A673 (cell line): ENCODE data around the gene STOML2. TPM values are rescaled to one million over a fixed set of nuclear protein-coding genes. Genes with fewer than 3 reads are reported as not detected.

ENCODE experiments used
- BruUV-seq: library from RNA; stranded (reverse); fragments of 400-500 nt; replicated peaks from 2 replicates; lab custom pipeline; 2021; lab: Mats Ljungman, UMichigan
- CTCF ChIA-PET: fragments of 300-600 bp; sonication (Branson Sonifier 250); formaldehyde crosslinking; loops from one replicate; lab custom pipeline; 2022; ENCODE audit warnings: antibody characterized with exemption; lab: Charles Lee
- POLR2A ChIA-PET: fragments of 300-600 bp; sonication (Branson Sonifier 250); formaldehyde crosslinking; loops from one replicate; lab custom pipeline; 2022; ENCODE audit warnings: antibody characterized with exemption; ENCODE audit not compliant: low non-redundant PET; lab: Charles Lee
- DNase-seq: peaks from one replicate; pipeline ENCODE4 v3.0.0-alpha.2; 2015; ENCODE audit warnings: low spot score
- H3K27ac ChIP-seq: fragments of 200-600 bp; sonication (generic); 2 replicates; pipeline ENCODE4 v1.5.1; 2016; ENCODE audit warnings: mixed run types, low read depth, mild to moderate bottlenecking, mixed read lengths, antibody characterized with exemption, low read length; ENCODE audit not compliant: poor library complexity, severe bottlenecking
- H3K27me3 ChIP-seq: fragments of 200-600 bp; sonication (generic); replicated peaks from 2 replicates; pipeline ENCODE4 v1.6.1; 2017; ENCODE audit warnings: mixed run types, low read depth, mild to moderate bottlenecking, mixed read lengths, antibody characterized with exemption, low read length; ENCODE audit not compliant: insufficient read depth, poor library complexity
- H3K36me3 ChIP-seq: fragments of 200-600 bp; sonication (generic); 2 replicates; pipeline ENCODE4 v1.6.1; 2016; ENCODE audit warnings: mixed run types, mild to moderate bottlenecking, mixed read lengths, antibody characterized with exemption, low read length; ENCODE audit not compliant: insufficient read depth, poor library complexity, severe bottlenecking
- H3K4me1 ChIP-seq: fragments of 200-600 bp; sonication (generic); 2 replicates; pipeline ENCODE4 v1.6.1; 2017; ENCODE audit warnings: mixed run types, mild to moderate bottlenecking, mixed read lengths, antibody characterized with exemption, low read length; ENCODE audit not compliant: insufficient read depth, poor library complexity, severe bottlenecking
- H3K4me3 ChIP-seq: fragments of 200-600 bp; sonication (generic); 2 replicates; pipeline ENCODE4 v1.5.1; 2016; ENCODE audit warnings: low read depth, mixed run types, mild to moderate bottlenecking, mixed read lengths, low read length; ENCODE audit not compliant: poor library complexity, severe bottlenecking
- H3K9me3 ChIP-seq: fragments of 200-600 bp; sonication (generic); 2 replicates; pipeline ENCODE4 v1.6.1; 2016; ENCODE audit warnings: mixed run types, low read depth, mild to moderate bottlenecking, mixed read lengths, antibody characterized with exemption, low read length; ENCODE audit not compliant: poor library complexity, severe bottlenecking
- EZH2 ChIP-seq: fragments of 200-600 bp; sonication (generic); IDR thresholded peaks from 2 replicates; pipeline ENCODE4 v1.6.1; 2017; ENCODE audit warnings: borderline replicate concordance, low read depth, mild to moderate bottlenecking, mixed read lengths, antibody characterized with exemption, low read length; ENCODE audit not compliant: poor library complexity, severe bottlenecking
- intact Hi-C: fragments of 100-400 bp; cut with micrococcal nuclease; formaldehyde crosslinking; loops from one replicate; pipeline ENCODE4 v1.10.0; 2022; ENCODE audit not compliant: unreplicated experiment
- total RNA-seq: library from RNA; stranded (reverse); gene quantifications from 2 replicates; pipeline ENCODE4 v1.2.3, GENCODE V29; 2021
- TF ChIP-seq, protein P1 (sequence below): fragments of 300-800, 200-600 bp; sonication (generic); conservative IDR thresholded peaks from 2 replicates; pipeline ENCODE4 v1.5.1; 2017; ENCODE audit warnings: low read depth, mild to moderate bottlenecking, antibody characterized with exemption, low read length, moderate library complexity, mixed read lengths

STOML2 gene
- total RNA-seq, 1 experiment from 2014 or later = 200 TPM

DNA sequence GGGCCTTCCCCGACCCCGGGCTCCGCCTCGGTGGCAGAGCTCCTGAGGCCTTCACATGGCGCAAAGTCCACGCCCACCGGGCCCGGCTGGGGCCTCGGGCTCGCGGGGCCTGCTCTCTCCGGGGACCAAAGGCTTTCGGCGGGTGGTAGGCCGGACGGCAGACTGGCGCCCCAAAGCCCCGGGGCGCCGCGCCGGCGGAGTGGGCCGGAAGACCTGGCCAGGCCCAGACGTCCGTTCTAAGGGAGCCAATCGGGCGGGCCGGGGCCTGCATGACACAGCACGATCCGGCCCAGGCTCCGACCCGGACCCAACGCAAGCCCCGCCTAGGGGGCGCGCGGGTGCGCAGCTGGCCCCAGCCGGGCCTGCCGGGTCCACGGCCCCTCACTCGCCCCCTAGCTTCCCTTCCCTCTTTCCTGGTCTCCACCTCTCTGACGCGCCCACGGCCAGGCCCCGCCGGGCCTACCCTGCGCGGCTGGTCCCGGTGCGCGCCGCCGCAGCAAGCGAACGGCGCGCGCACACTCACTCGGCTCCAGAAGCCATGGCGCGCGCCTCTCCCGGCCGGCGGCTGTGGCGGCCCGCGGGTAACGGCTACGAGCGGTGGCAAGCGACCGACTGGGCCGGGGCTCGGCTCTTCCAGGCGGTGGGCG, 31.0 kb downstream of the STOML2 start:
- peak overlapping the region; percentile 98 for H3K4me3 ChIP-seq
- intact Hi-C loops = loop anchor here (1.0 kb wide), 1 partner anchor 24 kb away; the partner anchor contains the start of gene PIGO
- CTCF ChIA-PET = interaction anchor here (0.6 to 1.0 kb wide), 3 partner anchors 15 to 403 kb away, joined by 3 to 10 read pairs (median 5); no protein-coding TSS in a partner anchor
- BruUV-seq = no TSS peak
- POLR2A ChIA-PET = interaction anchor here (0.6 to 0.8 kb wide), 2 partner anchors 8 to 171 kb away, joined by 4 to 11 read pairs; no protein-coding TSS in a partner anchor
- peaks cover 6% of the 10 kb centered on the region for H3K4me1 ChIP-seq
- TF ChIP-seq EZH2 = no peak
- TF ChIP-seq, protein P1, sequence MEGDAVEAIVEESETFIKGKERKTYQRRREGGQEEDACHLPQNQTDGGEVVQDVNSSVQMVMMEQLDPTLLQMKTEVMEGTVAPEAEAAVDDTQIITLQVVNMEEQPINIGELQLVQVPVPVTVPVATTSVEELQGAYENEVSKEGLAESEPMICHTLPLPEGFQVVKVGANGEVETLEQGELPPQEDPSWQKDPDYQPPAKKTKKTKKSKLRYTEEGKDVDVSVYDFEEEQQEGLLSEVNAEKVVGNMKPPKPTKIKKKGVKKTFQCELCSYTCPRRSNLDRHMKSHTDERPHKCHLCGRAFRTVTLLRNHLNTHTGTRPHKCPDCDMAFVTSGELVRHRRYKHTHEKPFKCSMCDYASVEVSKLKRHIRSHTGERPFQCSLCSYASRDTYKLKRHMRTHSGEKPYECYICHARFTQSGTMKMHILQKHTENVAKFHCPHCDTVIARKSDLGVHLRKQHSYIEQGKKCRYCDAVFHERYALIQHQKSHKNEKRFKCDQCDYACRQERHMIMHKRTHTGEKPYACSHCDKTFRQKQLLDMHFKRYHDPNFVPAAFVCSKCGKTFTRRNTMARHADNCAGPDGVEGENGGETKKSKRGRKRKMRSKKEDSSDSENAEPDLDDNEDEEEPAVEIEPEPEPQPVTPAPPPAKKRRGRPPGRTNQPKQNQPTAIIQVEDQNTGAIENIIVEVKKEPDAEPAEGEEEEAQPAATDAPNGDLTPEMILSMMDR = 0 out of 2 replicates have a peak, but pooled peaks have one; percentile 9
- H3K27me3 ChIP-seq = no peaks in the 10 kb centered on the region
- peak; percentile 81 for DNase-seq
- H3K9me3 ChIP-seq = no peaks in the 10 kb centered on the region
- peak overlapping the region; percentile 100 for H3K27ac ChIP-seq
- peaks cover 57% of the 10 kb centered on the region for H3K36me3 ChIP-seq

DNA sequence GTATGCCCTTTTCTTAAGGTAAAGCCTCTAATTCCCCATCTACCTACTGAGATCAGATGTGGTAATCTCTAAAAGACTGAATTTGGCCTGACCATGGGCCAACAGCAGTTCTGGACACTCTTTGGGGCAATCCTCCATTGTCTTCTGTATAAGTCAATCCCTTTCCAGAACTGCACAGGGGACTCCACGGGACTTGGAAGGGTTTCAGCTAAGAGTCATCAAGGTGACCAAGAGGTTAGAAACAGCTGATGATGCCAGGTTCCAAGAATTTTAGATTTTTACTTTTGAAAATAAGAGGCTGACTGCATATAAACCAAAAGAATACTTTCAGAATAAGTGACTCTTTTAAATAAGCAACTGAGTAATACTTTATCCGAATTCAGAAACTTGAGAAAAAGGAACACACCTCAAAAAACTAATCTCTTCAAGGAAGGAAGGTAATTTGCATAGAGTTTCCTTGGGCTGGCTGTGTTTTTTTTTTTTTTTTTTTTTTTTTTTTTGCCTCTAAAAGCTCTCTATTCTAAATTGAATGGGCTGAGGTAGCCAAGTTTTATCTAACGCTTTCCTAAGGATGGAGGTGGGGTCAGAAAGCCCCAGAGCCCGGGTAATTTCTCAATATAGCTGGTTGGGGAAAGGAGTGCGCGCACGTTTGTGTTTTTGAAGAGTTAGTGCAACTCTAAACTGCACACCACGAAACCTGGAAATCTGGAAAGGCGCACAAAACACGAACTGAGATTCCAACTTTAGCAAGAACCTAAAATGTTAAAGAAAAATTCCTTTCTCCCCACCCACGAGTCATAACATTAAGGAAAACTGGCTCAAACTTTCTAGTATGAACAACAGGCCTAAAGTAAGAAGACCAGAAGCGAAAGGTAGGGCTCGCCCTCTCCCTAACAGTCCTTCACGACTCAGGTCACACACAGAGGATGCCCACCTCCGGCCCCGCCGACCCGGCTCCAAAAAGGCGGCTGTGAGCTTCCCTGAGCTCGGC, 31.8 kb downstream of the STOML2 start:
- POLR2A ChIA-PET = interaction anchor here (0.6 to 0.8 kb wide), 2 partner anchors 9 to 170 kb away, joined by 4 to 11 read pairs; no protein-coding TSS in a partner anchor
- TSS peak; percentile 52 for BruUV-seq
- peak overlapping the region; percentile 98 for H3K4me3 ChIP-seq
- peak overlapping the region; percentile 100 for H3K27ac ChIP-seq
- no peaks in the 10 kb centered on the region for H3K27me3 ChIP-seq
- TF ChIP-seq EZH2 = no peak
- TF ChIP-seq, protein P1 = no peak
- peaks cover 6% of the 10 kb centered on the region for H3K4me1 ChIP-seq
- no peaks in the 10 kb centered on the region for H3K9me3 ChIP-seq
- DNase-seq = no peak
- CTCF ChIA-PET = interaction anchor here (0.6 to 1.0 kb wide), 3 partner anchors 14 to 404 kb away, joined by 3 to 10 read pairs (median 5); no protein-coding TSS in a partner anchor
- intact Hi-C loops = loop anchor here (1.0 kb wide), 1 partner anchor 25 kb away; the partner anchor contains the start of gene PIGO
- peaks cover 57% of the 10 kb centered on the region for H3K36me3 ChIP-seq

DNA sequence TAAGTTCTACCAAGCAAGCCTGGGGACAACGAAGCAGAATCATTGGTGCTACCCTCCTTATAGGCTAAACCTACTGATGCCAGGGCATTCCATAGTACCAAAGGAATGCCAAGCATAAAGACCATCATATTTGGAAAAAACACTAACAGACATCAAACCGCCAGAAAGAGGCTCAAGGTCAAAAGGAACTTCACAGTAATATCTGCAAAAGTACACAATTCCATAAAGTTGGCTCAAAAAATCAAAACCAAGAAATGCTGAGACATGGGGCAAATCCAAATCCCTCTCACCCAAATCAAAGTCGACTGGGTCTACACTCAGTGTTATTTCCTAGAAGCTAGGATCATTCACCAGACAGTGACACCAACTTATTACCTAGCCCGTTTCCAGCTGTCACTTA, 33.9 kb downstream of the STOML2 start:
- Histone ChIP-seq H3K36me3 (peaks cover 62% of the 10 kb centered on the region), H3K4me3 (no peak overlapping the region)
- CTCF ChIA-PET = interaction anchor here (0.6 kb wide), 1 partner anchor 601 kb away, joined by 5 read pairs; no protein-coding TSS in a partner anchor

More for the DNA sequence above, 33.9 kb downstream of the STOML2 start:
- POLR2A ChIA-PET = no interaction called here
- no peaks in the 10 kb centered on the region for H3K9me3 ChIP-seq
- TF ChIP-seq EZH2 = no peak
- TF ChIP-seq, protein P1 = no peak
- H3K27me3 ChIP-seq = no peaks in the 10 kb centered on the region
- H3K27ac ChIP-seq = peak overlapping the region; percentile 14
- peaks cover 6% of the 10 kb centered on the region for H3K4me1 ChIP-seq
- DNase-seq = no peak
- BruUV-seq = no TSS peak
- intact Hi-C loops = no loop called here
